DMS53 (cell line): ENCODE measurements around the gene ATRNL1.
"Not testable (repeated sequence)": the region's sequence is repeated elsewhere in the genome, so short reads cannot be mapped to it uniquely, and the experiment has no call there.

Experiments used
- DNase-seq: peaks from one replicate; lab custom pipeline; 2025; lab: John Stamatoyannopoulos, UW

The ATRNL1 gene

DNA sequence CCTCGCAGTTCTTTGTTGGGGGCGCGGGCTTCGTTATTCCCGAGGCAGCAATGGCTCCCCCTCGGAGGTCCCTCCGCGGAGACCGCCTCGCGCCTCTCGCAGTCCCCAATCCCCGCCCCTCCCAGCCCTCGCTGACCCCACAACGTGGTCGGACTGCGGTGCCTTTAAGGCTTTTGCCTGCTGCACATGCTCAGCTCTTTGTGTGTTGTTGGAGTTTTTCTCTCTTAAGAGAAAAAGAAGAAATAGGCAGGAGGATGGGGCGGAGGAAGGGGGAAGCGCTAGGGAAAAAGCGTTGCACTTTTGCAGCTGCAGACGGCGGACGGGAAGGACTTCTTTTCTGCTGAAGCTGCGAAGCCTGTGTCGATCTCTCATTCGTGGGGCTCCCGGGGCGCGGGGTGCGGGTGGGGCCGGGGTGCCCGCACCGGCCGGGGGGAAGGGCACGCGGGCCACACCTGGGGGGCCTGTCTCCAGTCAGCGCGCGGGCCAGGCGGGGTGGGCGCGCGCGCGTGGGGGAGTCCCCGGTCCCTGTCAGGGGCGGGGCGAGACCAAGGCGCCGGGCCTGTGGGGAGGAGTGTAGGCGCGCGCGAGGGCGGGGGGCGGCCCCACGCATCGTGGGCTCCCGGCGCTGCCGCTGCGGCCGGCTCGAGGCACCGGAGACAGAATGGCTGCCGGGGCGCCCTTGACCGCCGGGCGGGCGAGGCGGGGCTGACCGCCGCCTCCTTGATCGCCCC lies 445 bp upstream of the ATRNL1 start:
- peak; percentile 79 for DNase-seq

DNA sequence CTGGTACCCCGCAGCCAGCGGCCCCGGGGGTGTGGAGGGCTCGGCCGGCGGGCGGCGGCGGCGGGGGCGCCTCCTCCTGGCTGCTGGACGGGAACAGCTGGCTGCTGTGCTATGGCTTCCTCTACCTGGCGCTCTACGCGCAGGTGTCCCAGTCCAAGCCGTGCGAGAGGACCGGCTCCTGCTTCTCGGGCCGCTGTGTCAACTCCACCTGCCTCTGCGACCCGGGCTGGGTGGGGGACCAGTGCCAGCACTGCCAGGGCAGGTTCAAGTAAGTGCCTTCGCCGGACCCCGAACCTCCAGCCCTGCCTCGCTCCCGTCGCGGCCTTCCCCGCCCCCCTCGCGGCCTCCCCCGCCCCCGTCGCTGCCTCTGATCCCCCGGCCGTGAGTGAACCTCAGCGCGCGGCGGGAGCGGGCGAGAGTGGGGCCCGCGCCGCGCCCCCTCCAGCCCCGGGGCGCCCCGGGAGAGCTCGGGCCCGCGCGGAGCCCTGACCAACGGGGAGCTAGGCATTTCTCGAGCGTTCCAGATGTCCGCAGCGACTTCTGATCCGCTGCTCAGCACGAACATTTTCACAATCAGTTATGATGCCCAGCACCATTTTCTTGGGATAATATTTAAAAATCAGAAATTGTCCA lies 727 bp downstream of the ATRNL1 start:
- DNase-seq: peak; percentile 78

DNA sequence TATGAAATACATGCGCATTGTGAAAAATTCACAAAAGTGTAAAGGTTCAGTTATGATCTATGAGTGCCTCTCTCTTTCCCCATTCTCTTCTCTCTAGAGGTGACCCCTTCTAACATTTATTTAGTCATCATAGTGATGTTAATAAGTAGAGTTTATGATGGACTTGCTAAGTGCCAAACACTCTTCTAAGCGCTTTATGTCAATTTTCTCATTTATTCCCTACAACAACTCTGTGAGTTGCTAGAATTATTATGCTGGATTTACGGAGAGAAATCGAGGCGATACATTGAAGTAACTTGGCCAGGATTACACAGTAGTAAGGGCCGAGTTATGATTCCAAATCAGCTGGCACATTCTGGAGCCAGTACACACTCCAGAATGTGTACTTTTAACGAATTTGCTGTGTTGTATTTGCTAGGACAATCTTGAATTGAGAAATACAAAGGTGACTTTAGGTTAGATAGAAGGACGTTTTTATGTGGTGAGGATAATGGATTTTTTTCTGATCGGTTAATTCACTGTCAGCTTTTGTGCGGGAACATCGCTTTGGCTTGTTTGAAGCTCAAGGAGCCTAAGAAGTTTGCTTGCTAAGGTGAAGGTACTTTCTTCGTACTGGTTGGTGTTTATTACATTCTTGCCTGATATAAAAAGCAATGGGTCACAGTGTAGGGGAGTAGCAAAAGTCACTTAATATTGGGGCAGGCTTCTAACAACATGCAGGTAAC lies 1.4 kb downstream of the ATRNL1 start:
- no peak for DNase-seq

DNA sequence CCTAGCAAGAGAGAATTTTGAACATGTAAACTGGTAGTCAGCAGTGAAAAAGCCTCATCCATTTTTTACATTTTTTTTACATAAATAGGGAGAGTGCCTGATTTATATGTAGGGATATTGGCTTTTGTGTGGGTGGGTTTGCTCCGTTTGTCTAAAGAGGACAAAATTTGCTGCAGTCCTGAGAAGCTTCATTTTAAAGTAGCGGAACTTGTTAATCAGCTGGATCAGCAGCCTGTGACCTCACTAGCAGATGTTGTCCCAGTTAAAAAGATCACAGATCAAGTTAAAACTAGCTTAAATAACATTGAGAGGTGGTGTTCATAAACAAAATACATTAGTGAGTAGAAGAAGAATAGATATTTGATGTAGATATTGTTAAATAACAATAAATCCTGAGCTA lies 2.6 kb downstream of the ATRNL1 start:
- DNase-seq: no peak

DNA sequence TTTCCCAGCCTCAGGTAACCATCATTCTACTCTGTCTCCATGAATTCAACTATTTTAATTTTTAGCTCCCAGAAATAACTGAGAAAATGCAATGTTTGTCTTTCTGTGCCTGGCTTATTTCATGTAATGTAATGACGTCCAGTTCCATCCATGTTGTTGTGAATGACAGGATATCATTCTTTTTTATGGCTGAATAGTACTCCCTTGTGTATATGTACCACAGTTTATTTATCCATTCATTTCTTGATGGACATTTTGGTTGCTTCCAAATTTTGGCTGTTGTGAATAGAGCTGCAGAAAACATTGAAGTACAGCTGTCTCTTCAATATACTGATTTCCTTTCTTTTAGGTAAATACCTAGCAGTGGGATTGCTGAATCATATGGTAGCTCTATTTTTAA lies 10.5 kb downstream of the ATRNL1 start:
- DNase-seq: no peak

DNA sequence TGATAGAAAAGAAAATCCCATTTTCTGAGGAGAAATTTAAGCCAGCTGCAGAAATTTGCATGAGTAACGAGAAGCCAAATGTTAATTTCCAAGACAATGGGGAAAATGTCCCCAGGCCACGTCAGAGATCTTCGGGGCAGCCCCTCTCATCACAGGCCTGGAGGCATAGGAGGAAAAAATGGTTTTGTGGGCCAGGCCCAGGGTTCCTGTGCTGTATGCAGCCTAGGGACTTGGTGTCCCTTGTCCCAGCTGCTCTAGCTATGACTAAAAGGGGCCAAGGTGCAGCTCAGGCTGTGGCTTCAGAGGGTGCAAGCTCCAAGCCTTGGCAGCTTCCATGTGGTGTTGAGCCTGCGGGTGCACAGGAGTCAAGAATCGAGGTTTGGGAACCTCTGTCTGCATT lies 12.2 kb downstream of the ATRNL1 start:
- DNase-seq: not testable (repeated sequence)

DNA sequence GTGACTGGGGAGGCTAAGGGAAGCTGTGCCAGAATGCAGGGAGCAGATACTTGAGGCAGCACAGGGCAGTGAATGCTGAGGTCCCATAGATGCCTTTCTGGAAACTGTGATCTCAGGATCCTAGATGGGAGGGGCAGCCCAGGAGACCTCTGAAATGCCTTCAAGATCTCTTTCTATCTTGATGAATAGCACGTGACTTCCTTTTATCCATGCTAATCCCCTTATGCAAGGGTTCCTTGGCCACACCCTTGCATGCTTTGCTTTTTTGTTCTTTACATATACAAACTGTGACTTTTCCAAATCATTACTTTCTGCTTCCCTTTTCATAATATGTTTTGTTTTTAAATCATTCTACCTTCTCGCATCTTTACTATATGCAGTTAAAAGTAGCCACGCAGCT lies 14.7 kb downstream of the ATRNL1 start:
- no peak for DNase-seq

DNA sequence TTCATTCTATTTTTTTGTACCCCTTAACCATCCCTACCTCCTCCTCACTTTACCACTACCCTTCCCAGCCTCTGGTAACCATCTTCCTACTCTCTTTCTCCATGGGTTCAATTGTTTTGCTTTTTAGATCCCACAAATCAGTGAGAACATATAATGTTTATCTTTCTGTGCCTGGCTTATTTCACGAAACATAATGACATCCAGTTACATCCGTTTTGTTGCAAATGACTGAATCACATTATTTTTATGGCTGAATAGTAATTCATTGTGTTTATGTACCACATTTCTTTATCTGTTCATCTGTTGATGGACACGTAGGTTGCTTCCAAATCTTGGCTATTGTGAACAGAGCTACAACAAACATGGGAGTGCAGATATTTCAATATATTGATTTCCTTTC lies 24.1 kb downstream of the ATRNL1 start:
- DNase-seq: no peak

DNA sequence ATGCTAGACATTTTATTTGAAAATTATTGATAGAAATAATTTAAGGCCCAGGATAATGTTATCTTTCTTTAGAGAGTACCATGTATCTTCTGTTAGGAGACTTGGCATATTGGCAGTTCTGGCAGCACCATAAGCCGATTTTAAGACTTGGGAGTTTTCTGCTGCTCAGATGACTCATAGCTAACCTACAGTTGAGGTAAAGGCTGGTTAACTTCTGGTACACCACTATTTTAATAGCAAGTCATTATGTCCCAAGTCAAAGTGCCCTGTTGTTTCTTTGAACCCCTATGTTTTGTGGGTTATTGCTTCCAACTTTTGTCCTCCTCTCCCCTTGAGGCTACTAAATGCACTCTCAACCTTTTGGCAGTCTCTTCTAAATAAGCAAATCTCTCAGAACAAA lies 25.2 kb downstream of the ATRNL1 start:
- DNase-seq: no peak

DNA sequence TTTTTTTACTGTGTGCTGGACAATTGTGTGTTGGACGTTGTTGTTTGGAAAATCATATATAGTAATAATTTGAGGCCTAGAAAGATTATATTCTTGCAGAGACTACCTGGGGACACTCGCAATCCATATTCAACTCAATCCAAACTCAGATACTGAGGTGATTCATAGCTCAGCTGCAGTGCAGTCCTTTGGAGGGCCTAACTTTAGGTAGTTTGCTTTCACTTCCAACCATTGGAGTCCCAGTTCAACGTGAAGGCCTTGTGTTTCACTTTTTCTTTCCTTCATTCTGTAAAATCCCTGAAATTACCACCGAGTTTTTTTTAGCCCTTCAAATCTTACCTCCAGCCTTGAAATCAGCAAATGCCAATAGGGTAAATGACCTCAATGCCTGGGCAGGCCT lies 32.3 kb downstream of the ATRNL1 start:
- no peak for DNase-seq

DNA sequence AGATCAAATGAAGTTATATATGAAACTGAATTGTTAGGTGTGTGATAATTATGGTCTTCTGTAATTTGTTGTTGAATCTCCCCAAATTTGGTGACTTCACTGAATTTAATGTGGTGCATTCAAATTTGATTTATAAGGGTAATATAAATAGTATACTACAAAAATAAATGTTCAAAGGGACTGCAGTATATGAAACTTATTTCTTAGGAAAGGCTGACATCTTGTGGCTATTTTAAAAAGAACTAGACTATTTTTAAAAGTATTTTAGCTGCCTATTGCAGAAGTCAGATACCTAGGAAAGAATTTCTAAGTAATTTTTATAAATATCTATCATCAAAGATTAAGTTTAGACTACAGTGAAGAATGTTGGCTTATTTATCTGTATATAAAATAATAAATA lies 36.6 kb downstream of the ATRNL1 start:
- DNase-seq: peak; percentile 62

DNA sequence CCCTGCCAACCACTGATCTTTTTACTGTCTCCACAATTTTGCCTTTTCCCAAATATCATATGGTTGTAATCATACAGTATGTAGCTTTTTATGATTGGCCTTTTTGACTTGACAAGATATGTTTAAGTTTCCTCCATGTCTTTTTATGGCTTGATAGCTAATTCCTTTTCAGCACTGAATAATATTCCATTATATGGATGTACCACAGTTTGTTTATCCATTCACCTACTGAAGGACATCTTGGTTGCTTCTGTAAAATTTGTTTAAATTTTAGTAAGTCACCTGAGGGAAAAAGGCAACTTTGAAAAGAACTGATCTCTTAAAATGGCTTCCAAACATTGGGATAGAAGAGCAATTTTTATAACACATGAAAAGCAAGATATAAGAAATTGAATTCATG lies 43.5 kb downstream of the ATRNL1 start:
- no peak for DNase-seq

DNA sequence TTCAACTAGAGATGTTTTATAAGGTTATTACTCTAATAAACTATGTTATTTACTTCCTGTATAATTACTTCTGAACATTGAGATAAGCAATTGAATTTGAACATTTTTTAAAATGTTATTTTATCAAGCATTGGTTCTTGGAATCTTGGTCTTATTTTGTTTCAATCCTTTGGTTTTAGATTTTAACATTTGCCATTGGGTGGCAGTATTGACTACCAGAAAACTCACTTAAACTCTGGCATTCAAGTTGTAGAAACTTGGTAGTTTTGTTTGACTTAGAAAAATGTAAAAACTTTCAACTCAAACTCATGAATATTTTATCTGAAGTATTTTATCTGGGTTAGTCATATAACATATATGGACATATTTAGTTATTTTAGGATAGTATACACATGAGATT lies 48.1 kb downstream of the ATRNL1 start:
- peak; percentile 29 for DNase-seq

DNA sequence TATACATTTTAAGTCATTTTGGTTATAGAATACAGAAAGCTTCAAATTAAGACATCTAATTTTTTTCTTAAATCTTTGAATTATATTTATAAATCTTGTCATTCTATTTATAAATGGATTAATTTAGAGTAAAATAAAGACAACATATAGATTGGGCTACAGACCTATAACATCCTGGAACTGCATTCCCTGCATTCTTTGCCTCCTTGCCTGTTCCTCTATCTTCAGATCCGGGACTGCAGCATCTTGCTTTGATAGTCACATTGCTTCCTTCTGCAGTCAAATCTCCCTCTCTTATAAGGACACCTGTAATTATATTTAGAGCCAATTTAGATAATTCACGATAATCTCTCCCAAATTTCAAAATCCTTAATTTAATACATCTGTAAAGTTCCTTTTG lies 64.2 kb downstream of the ATRNL1 start:
- no peak for DNase-seq

DNA sequence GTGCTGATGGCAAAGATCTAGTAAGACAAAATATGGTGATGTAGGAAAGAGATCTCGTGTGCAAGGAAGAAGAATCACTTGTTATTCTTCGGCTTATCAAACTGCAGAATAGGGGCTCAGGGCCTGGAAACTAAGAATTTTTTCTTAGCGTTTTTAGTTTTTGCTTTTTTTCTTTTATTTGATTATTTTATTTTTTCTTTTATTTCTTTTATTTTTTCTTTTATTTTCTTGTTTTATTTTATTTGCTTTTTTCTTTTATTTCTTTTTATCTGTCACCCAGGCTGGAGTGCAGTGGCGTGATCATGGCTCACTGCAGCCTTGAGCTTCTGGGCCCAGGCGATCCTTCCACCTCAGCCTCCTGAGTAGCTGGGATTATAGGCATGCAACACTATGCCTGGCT lies 70.0 kb downstream of the ATRNL1 start:
- no peak for DNase-seq

DNA sequence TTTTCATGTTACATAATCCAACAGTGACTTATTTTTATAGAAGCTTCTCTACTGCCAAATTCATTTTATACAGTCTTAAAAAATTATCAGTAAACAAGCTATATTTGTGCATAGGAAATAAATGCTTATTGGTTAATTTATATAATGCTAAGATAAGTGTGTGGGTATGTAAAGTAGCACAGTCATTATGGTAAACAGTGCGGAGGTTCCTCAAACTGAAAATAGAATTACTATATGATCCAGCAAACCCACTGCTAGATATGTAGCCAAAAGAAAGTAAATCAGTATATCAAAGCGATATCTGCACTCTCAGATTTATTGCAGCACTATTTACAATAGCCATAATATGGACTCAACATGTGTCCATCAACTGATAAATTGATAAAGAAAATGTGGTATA lies 71.1 kb downstream of the ATRNL1 start:
- no peak for DNase-seq

DNA sequence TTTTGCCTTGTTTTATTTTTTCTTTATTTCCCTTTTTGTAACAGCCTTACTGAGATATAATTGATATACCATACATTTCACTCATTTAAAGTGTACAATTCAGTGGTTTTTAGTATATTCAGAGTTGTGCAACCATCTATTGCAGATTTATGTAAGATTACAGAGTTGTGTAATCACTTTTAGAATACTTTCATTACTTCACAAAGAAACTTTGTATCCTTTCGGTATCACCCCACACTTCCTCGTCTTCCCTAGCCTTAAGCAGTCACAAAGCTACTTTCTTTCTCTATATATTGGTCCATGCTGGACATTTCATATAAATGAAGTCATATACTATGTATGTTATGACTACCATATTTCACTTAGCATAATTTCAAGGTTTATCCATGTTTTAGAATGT lies 74.6 kb downstream of the ATRNL1 start:
- no peak for DNase-seq

DNA sequence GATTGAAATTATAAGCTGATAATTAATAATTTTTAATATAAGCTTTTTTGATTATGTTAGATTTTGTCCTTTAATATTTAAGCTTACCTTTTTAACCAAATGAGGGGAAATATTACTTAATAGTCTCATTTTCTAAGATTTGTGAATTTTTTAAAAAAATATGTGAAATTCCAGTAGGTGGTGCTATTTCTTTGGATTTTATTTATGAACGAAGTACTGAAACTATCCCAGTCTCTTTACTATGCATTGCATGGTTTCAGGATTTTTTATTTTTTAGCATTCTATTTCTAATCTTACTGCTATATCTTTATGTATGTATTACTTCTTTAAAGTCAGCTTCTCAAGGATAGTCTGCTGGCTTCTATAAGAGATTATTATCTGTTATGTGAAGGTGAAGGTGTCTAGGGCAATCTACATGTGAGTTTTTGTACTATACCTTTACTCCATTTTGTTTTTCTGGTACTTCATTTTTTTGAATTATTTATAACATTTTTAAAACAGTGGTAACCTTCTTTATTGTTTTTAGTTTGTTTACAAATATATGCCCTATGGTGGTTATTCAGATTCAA lies 78.3 kb downstream of the ATRNL1 start:
- peak; percentile 60 for DNase-seq

DNA sequence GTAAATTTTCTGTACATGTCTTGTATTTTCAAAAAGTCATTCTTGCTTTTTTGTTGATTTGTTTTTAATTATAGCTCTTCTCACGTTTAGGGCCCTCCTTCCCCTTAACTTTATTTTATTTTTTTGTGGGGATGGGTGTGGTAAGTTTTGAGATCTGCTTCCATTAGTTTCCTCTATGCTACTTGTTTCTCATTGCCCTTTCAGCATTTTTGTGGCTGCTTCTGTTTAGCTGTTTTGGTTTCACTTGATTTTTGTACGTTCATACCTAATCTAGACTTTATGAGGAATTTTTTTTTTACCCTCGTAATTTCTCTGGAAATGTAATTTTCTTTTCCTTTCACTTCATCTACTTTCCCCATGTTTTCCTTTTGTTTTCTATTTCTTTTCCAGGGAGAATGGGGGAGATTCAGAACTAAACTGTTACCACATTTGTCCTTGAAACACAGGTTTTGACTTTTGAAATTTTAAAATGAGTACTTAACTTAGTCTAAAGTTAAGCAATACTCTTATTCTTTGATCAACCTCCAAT lies 80.8 kb downstream of the ATRNL1 start:
- no peak for DNase-seq

DNA sequence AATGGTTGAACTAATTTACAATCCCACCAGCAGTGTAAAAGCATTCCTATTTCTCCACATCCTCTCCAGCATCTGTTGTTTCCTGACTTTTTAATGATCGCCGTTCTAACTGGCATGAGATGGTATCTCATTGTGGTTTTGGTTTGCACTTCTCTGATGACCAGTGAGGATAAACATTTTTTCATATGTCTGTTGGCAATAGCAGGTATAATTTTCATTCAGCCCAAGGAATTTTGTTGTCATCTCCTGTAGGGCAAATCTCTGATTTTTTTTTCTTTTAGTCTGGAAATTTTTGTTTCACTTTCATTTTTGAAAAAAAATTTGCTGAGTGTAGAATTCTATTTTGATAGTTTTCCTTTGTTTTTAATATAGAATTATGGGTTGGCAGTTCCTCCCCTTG lies 114.1 kb downstream of the ATRNL1 start:
- not testable (repeated sequence) for DNase-seq

DNA sequence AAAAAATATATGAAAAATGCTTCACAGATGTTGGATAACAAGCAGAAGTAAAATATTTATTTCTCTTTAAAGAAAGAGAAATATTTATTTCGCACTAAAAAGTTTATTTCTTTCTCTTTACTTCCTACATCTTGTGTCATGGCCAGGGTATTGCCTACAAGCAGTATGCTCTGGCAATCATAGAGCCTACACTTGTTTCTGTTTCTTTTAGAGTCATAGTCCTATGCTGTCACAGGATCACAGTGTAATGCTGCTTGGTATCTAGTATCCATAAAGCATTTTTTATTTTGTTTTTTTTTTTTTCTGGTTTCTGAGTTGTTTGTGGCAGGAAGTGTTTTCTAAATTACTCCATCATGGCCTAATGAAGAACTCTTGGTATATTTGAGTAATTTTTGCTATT lies 116.0 kb downstream of the ATRNL1 start:
- DNase-seq: no peak

DNA sequence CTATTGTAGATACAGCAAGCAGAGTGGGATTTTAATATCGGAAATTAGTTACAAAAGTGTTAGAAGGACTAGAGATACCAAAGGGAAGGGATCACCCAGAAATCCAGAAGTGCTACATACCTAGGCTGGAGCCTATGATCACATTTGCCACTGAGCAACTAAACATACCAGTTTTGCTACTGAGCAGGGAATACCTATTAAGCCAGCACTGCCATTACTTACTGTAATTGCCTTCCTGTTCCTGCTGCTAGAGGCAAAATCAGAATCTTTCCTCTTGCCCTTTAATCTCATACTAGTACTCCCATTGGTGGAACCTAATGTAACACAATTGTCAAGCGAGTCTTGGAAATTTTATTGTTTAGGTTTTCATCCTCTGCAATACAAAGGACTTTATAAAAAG lies 121.7 kb downstream of the ATRNL1 start:
- peak; percentile 5 for DNase-seq

DNA sequence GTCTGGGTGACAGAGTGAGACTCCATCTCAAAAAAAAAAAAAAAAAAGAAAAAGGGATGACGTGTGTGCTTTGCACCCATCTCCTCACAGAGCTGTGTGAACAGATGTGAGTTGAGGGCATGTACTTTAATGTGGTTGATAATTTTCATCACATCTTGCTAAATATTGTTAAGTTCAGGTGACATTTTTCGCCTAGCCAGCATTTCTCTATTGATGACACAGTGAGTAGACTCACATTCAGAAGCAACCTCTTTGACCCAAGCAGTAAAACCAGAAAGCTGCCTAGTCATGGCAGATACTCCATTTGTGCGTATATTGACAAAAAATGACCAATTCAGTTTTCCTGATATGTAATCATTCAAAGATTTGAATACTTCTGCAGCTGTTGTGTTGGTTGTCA lies 126.0 kb downstream of the ATRNL1 start:
- no peak for DNase-seq
